Measurements from ENCODE around the gene HOMER3. TPM values are rescaled to one million over a fixed set of nuclear protein-coding genes. Genes with fewer than 3 reads are reported as not detected.
"Not testable (repeated sequence)": the region's sequence is repeated elsewhere in the genome, so short reads cannot be mapped to it uniquely, and the experiment has no call there.

The HOMER3 gene
- total RNA-seq, 1 donor from 2014 or later = 9.9 TPM

DNA sequence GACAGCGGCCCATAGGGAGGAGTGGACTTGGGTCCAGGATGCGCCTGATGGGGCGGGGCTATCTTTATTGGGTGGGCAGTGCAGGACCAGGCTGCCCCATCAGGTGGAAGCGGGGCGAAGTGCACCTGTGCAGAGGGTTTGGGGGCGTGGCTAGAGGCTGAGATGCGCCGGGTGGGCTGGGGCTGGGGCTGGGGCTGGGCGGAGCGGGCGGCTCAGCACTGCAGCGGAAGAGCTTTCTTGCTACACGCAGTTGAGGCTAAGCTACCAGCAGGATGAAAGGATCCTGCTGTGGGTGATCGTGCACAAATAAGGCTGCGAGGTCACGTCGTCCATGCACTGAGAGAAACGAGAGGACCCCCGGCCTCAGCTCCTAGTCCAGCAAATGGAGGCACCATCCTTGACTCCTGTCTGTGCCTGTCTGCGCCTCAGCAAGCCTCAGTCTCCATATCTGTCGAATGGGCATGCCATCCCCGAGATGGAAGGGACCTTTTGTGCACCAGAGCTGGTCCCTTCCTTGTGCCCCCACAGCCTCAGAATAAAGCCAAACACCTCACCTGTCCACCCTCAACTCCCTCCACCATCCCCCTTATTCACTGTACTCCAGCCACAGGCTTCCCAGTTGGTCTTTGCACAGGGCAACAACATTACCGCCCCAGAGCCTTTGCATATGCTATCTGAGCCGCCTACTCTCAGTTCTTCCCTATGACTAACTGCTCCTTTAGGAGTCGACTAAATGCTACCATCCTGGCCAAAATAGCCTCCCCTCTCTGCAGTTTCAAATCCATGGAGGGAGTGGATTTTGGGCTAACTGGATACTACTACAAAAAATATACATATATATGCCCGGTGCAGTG lies 21.0 kb upstream of the HOMER3 start:
- intact Hi-C loops (cut with DNase I) = no loop called here

DNA sequence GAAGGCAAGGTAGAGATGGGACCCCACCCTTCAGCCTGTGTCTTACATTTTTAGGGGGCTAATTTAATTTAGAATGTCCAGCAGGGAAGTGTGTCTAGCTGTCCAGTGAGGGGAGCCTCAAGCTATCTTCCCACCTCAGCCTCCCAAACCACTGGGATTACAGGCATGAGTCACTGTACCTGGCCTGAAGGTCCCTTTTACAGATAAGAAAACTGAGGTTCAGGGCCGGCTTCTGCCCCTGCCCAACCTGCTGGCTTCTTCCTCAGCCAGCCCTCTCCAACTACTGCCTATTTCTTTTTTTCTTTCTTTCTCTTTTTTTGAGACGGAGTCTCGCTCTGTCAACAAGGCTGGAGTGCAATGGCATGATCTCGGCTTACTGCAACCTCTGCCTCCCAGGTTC lies 19.4 kb upstream of the HOMER3 start:
- ATAC-seq (ENCODE audit: poor library complexity) (no peak), DNase-seq (no peak)
- intact Hi-C loops (cut with DNase I) = no loop called here

More for the DNA sequence above, 21.0 kb upstream of the HOMER3 start:
- no peak for ATAC-seq (ENCODE audit: poor library complexity)
- DNase-seq = no peak

DNA sequence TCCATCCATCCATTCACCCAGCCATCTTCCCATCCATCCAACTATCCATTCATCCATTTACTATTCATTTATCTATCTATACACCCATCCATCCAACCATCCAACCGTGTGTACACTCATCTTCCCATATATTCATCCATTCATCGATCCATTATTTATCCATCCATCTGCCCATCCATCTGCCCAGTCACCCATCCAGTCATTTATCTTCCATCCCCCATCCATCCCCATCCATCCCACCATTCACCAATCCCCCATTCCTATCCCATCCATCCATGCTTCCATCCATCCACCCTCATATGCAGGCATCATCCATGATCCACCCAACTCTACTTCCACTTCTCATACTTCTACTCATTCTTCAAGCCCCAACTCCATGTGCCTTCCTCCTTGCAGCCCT lies 14.0 kb upstream of the HOMER3 start:
- no peak for DNase-seq
- intact Hi-C loops (cut with DNase I) = no loop called here
- ATAC-seq (ENCODE audit: poor library complexity) = no peak

DNA sequence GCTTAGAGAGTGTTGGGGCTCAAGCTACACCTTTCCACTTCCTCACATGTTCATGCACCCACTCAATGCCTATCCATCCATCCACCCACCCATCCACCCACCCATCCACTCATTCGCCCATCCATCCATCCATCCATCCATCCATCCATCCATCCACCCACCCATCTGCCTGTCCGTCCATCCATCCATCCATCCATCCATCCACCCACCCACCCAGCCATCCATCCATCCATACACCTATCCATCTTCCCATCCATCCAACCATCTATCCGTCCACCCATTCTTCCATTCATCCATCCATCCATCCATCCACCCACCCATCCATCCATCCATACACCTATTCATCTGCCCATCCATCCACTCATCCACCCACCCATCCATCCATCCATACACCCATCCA lies 13.1 kb upstream of the HOMER3 start:
- ATAC-seq (ENCODE audit: poor library complexity) = no peak
- intact Hi-C loops (cut with DNase I) = no loop called here
- no peak for DNase-seq

DNA sequence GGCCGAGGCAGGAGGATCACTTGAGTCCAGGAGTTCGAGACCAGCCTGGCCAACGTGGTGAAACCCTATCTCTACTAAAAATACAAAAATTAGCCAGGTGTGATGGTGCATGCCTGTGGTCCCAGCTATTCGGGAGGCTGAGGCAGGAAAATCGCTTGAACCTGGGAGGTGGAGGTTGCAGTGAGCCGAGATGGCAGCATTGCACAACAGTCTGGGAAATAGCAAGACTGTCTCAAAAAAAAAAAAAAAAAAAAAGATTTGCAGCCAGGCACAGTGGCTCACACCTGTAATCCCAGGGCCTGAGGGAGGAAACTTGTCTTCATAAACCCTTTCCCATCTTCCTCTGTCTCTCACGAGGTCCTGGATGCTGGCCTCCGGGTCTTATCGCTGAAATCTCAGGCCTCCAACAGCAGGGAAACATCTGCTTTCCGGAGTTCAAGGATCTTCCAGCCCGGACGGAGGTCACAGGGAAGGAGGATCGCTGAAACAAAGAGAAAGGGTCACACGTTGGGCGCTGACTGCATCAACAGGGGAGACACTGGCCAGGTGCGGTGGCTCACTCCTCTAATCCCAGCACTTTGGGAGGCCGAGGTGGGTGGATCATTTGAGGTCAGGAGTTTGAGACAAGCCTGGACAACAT lies 11.5 kb upstream of the HOMER3 start:
- ATAC-seq (ENCODE audit: poor library complexity); intact Hi-C loops (cut with DNase I); DNase-seq: not testable (repeated sequence)

GRCh38 chr19:18951721-18952281 lies 10.8 kb upstream of the HOMER3 start:
- DNase-seq (no peak), ATAC-seq (ENCODE audit: poor library complexity) (no peak)
- intact Hi-C loops (cut with DNase I) = no loop called here

DNA sequence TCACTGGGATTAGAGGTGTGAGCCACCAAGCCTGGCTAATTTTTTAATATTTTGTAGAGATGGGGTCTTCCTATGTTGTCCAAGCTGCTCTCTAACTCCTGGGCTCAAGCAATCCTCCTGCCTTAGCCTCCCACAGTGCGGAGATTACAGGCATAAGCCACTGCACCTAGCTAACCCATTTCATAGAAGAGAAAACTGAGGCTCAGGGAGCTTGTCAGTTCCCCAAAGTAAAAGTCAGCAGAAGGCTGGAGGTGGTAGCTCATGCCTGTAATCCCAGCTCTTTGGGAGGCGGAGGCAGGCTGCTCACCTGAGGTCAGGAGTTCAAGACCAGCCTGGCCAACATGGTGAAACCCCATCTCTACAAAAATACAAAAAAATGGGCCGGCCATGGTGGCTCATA lies 8.8 kb upstream of the HOMER3 start:
- ATAC-seq (ENCODE audit: poor library complexity) = no peak
- DNase-seq = no peak
- intact Hi-C loops (cut with DNase I) = no loop called here

DNA sequence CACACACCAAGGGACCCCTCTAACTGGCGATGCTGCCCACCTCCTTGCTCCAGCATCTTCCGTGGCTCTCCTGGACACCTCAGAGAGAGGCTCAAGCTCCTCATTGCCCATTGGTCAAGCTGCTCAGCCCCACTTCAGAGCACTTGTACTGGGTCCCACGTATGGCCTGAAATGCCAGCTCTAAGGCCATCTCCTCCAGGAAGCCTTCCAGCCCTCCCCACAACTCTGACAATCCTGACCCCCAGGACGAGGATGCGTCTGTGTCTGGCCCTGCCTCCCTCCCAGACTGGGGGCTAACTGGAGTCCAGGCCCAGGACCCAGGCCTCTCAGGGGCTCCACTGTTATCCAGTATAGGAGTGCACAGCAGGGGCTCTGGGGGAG lies 7.9 kb upstream of the HOMER3 start:
- intact Hi-C loops (cut with DNase I) = no loop called here
- DNase-seq = no peak
- no peak for ATAC-seq (ENCODE audit: poor library complexity)

DNA sequence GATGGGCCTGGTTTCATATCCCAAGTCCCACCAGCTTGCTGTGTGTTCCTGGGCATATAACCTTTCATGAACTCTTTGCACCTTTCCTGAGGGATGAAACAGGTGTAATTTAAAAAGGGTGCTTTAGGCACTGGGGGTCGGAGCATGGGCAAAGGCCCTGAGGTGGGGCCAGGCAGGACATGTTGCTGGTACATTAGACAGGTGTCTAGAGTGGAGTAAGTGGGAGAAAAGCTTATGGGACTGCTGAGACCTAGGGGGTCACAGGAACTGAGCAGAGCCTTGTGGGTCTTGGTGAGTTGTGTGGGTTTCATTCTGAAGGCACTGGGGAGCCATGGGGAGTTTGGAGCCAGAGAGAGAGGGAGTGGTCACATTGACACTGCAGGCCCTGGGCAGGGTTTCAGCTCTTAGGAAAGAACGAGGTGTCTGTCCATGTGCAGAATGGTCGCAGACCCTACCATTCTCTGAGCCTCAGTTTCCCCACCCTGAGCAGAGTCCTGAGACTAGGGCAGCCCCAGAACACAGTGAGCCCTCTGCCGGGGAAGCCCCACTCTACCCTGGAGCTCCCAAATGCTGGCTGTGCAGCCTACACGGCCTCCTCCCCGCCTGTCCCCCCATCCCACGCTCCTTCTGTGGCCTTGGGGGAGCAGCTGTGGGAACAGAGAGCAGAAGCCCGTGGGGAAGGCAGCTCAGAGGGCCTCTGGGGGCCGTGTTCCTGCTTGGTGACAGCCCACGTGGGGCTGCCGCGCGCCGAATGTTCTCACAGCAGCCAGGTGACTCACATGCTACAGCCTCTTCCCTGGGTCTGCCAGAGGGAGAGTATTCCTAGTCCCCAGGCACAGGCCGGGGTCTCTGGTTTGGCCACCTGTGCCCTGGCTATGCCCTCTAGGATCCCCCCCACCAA lies 7.3 kb upstream of the HOMER3 start:
- DNase-seq = no peak
- ATAC-seq (ENCODE audit: poor library complexity) = no peak
- intact Hi-C loops (cut with DNase I) = no loop called here

DNA sequence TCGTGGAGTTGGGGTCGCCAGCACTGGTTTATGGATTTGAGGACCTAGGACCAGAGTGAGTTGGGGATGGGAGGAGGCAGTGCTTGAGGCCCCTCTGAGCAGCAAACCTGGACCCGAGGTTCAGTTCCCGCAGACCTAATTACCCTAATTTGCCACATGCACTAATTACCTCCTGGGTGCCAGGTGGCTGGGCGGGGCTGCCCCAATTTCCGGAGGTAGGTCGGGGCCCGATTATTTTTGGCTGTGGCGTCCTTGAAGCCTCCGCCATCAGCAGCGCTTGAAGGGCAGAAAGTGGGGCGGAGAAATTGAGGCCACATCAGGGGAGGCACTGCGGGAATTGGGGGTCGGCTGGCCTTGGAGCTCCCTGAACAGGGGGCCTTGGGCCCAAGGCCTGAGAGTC lies 5.9 kb upstream of the HOMER3 start:
- no peak for ATAC-seq (ENCODE audit: poor library complexity)
- DNase-seq = no peak
- intact Hi-C loops (cut with DNase I) = no loop called here

- no peak for DNase-seq
- ATAC-seq (ENCODE audit: poor library complexity) = no peak
- intact Hi-C loops (cut with DNase I) = no loop called here
Measured at GRCh38 chr19:18946335-18946734, 5.3 kb upstream of the HOMER3 start.

DNA sequence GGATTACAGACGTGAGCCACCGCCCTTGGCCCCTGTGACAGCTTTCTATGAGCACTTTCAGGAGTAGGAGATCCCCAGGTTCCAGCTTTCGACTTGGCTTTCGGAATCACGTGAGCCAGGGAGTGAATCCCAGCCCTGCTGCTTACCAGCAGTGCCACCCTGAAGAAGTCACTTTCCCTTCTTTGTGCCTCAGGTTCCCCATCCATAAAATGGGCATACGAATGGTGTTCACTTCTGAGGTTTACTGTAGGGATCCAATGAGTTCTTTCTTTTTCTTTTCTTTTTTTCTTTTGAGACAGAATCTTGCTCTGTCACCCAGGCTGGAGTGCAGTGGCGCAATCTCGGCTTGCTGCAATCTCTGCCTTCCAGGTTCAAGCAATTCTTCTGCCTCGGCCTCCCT lies 4.3 kb upstream of the HOMER3 start:
- no peak for DNase-seq
- ATAC-seq (ENCODE audit: poor library complexity) = no peak
- intact Hi-C loops (cut with DNase I) = no loop called here

GRCh38 chr19:18943465-18943864 lies 2.4 kb upstream of the HOMER3 start:
- DNase-seq (no peak), ATAC-seq (ENCODE audit: poor library complexity) (no peak)
- intact Hi-C loops (cut with DNase I) = no loop called here

GRCh38 chr19:18942692-18943091 lies 1.7 kb upstream of the HOMER3 start:
- intact Hi-C loops (cut with DNase I) = no loop called here
- ATAC-seq (ENCODE audit: poor library complexity) (no peak), DNase-seq (no peak)

DNA sequence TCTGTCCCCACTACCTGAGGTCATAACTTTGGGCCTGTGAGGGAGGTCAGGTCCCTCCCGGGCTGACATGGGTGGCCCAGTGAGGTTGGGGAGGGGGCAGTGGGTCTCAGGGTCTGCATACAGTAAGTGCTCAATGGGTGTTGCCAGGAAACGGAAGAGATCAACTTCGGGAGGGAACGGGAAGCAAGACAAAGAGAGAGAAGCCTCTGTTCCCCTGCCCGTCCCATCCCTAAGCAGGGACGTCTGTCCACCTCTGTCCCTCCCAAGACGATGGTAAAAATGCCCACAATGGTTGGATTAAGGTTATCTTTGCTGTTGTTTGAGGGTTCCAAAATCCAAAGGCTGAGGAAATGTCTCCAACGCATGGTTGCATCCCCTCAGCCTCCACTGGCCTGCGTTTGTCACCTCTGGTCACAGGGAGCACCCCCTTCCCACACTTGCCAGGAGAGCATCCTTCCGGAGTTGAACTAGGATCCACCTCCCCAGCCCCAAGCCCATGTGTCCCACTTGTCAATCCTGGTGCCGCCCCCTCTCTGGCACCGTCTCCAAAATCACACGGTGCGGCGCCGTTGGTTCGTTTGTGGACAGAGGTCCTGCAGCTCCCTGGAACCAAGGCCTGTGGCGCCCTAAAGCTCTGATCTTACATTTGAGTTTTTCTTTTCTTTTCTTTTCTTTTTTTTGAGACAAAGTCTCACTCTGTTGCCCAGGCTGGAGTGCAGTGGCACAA lies 774 bp upstream of the HOMER3 start:
- DNase-seq (no peak), ATAC-seq (ENCODE audit: poor library complexity) (no peak)
- intact Hi-C loops (cut with DNase I) = no loop called here

DNA sequence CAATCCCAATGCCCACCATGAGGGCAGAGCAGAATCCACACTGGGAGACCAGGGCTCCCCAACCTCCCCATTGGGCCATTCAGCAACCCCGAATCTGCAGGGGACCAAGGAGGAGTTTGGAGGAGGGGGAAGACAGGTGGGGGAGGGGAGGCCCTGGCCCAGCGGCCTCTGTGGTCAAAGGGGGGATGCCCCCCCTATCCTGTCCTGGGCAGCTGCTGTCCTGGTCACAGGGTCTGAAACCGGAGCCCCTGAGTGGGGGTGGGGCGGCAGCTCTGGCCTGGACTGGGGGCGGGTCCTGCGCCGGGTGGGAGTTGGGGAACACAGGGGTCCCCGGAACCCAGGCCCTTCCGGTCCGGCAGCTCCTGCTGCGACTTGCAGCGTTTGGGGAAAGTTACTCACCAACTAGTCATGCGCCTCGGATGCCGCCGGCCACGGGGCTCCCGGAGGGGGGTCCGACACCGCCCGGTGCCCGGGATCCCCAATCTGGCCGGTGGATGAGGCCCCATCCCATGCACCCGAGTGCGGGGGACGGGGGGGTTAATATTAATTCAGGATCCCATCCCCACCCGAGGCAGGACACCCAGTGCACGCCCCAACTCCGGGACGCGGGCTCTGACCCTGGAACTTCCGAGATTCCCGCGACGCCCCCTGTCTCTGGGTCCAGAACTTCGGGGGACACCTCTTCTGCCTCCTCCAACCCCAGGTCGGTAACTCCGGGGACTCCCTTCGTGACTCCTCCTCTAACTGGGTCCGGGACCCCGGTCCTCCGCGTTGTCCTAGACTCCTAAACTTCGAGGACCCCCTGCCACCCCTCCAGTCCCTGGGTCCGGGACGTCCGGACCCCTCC lies 872 bp downstream of the HOMER3 start:
- peak; percentile 57 for DNase-seq
- intact Hi-C loops (cut with DNase I) = no loop called here
- peak; percentile 32 for ATAC-seq (ENCODE audit: poor library complexity)

GRCh38 chr19:18939163-18939562 lies 1.9 kb downstream of the HOMER3 start:
- DNase-seq (no peak), ATAC-seq (ENCODE audit: poor library complexity) (no peak)
- intact Hi-C loops (cut with DNase I) = no loop called here

GRCh38 chr19:18933297-18933696 lies 7.7 kb downstream of the HOMER3 start:
- intact Hi-C loops (cut with DNase I) = no loop called here
- DNase-seq = no peak

More at GRCh38 chr19:18933297-18933696, 7.7 kb downstream of the HOMER3 start:
- ATAC-seq (ENCODE audit: poor library complexity) = no peak

Data from Right ventricle myocardium superior (tissue), 1 donor.